ENCODE results near the gene HK1. TPM values are rescaled to one million over a fixed set of nuclear protein-coding genes. Genes with fewer than 3 reads are reported as not detected.

HK1 gene
- total and polyA plus RNA-seq, 10 donors = 19.0 to 108 (median 63.4) TPM

GRCh38 chr10:69397972-69398371 lies 119.7 kb downstream of the HK1 start:
- Histone ChIP-seq H3K27ac (no peak overlapping the region), H3K4me3 (no peak overlapping the region), H3K9me3 (no peaks in the 10 kb centered on the region), H3K36me3 (peaks cover 2 to 100% (median 80%) of the 10 kb centered on the region in 6 donors), H3K4me1 (no peaks in the 10 kb centered on the region), H3K27me3 (replicated peaks in 1 of 7) (no peaks in the 10 kb centered on the region)
- TF ChIP-seq, protein P1, sequence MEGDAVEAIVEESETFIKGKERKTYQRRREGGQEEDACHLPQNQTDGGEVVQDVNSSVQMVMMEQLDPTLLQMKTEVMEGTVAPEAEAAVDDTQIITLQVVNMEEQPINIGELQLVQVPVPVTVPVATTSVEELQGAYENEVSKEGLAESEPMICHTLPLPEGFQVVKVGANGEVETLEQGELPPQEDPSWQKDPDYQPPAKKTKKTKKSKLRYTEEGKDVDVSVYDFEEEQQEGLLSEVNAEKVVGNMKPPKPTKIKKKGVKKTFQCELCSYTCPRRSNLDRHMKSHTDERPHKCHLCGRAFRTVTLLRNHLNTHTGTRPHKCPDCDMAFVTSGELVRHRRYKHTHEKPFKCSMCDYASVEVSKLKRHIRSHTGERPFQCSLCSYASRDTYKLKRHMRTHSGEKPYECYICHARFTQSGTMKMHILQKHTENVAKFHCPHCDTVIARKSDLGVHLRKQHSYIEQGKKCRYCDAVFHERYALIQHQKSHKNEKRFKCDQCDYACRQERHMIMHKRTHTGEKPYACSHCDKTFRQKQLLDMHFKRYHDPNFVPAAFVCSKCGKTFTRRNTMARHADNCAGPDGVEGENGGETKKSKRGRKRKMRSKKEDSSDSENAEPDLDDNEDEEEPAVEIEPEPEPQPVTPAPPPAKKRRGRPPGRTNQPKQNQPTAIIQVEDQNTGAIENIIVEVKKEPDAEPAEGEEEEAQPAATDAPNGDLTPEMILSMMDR (IDR thresholded peaks at IDR 0.05 in 8 of 11, conservative IDR thresholded peaks at IDR 0.05 in 3 of 11) = no peak
- TF ChIP-seq POLR2AphosphoS5 (IDR thresholded peaks at IDR 0.05) (no peak), POLR2A (IDR thresholded peaks at IDR 0.05) (no peak)
- intact Hi-C loops (cut with DNase I; ENCODE audit: low total_unique reads) = no loop called here
- WGBS, 5 donors = 75 to 91% (median 87%) methylated on average over 1 of the region's 1 CpG
- no peak for DNase-seq

DNA sequence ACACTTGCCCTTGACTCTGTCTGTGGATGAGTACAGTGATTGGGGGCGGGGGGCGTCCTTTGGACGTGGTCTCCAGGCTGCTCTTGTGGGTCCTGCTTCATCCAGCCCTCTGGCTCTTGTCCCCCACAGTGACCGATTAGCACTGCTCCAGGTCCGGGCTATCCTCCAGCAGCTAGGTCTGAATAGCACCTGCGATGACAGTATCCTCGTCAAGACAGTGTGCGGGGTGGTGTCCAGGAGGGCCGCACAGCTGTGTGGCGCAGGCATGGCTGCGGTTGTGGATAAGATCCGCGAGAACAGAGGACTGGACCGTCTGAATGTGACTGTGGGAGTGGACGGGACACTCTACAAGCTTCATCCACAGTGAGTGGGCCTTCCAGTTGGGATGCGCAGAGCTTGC lies 120.2 kb downstream of the HK1 start:
- no peak for DNase-seq
- TF ChIP-seq POLR2AphosphoS5 (IDR thresholded peaks at IDR 0.05) (peak in 1 of 3 donors; percentile 40), POLR2A (IDR thresholded peaks at IDR 0.05) (no peak)
- TF ChIP-seq, protein P1 (IDR thresholded peaks at IDR 0.05 in 8 of 11, conservative IDR thresholded peaks at IDR 0.05 in 3 of 11) = no peak
- H3K36me3 ChIP-seq = peaks cover 2 to 100% (median 78%) of the 10 kb centered on the region in 6 donors
- H3K27ac ChIP-seq = no peak overlapping the region
- intact Hi-C loops (cut with DNase I; ENCODE audit: low total_unique reads) = no loop called here
- H3K4me3 ChIP-seq = no peak overlapping the region
- H3K4me1 ChIP-seq = peaks cover 0 to 4% (median 0%) of the 10 kb centered on the region in 6 donors
- H3K27me3 ChIP-seq (replicated peaks in 1 of 7) = no peaks in the 10 kb centered on the region
- 91 to 95% (median 94%) methylated on average over 16 of the region's 16 CpGs for WGBS, 5 donors
- no peaks in the 10 kb centered on the region for H3K9me3 ChIP-seq

- H3K4me1 ChIP-seq = peaks cover 0 to 10% (median 2%) of the 10 kb centered on the region in 6 donors
- H3K27me3 ChIP-seq (replicated peaks in 1 of 7) = no peaks in the 10 kb centered on the region
- intact Hi-C loops (cut with DNase I; ENCODE audit: low total_unique reads) = no loop called here
- H3K27ac ChIP-seq = no peak overlapping the region
- no peak for DNase-seq
- TF ChIP-seq, protein P1 (IDR thresholded peaks at IDR 0.05 in 8 of 11, conservative IDR thresholded peaks at IDR 0.05 in 3 of 11) = no peak
- TF ChIP-seq POLR2AphosphoS5 (IDR thresholded peaks at IDR 0.05) (no peak), POLR2A (IDR thresholded peaks at IDR 0.05) (no peak)
- no peak overlapping the region for H3K4me3 ChIP-seq
- peaks cover 2 to 95% (median 57%) of the 10 kb centered on the region in 6 donors for H3K36me3 ChIP-seq
- no peaks in the 10 kb centered on the region for H3K9me3 ChIP-seq
- WGBS, 5 donors = 94 to 96% (median 94%) methylated on average over 23 of the region's 23 CpGs
Observed at GRCh38 chr10:69400936-69401335, 122.6 kb downstream of the HK1 start.

GRCh38 chr10:69401416-69401815 lies 123.1 kb downstream of the HK1 start:
- no peak for TF ChIP-seq POLR2A (IDR thresholded peaks at IDR 0.05)
- Histone ChIP-seq H3K36me3 (peaks cover 0 to 90% (median 54%) of the 10 kb centered on the region in 6 donors), H3K27ac (no peak overlapping the region), H3K9me3 (no peaks in the 10 kb centered on the region), H3K4me3 (no peak overlapping the region), H3K27me3 (replicated peaks in 1 of 7) (no peaks in the 10 kb centered on the region), H3K4me1 (peaks cover 0 to 12% (median 4%) of the 10 kb centered on the region in 6 donors)
- WGBS, 5 donors = 90 to 98% (median 93%) methylated on average over 9 to 11 of the region's 11 CpGs
- intact Hi-C loops (cut with DNase I; ENCODE audit: low total_unique reads) = no loop called here
- no peak for DNase-seq

GRCh38 chr10:69402386-69402785 lies 124.1 kb downstream of the HK1 start:
- H3K36me3 ChIP-seq = peaks cover 0 to 80% (median 47%) of the 10 kb centered on the region in 6 donors
- H3K4me1 ChIP-seq = peaks cover 0 to 22% (median 8%) of the 10 kb centered on the region in 6 donors
- no peak overlapping the region for H3K4me3 ChIP-seq
- H3K9me3 ChIP-seq = no peaks in the 10 kb centered on the region
- TF ChIP-seq, protein P1 (IDR thresholded peaks at IDR 0.05 in 8 of 11, conservative IDR thresholded peaks at IDR 0.05 in 3 of 11) = no peak
- no peak for TF ChIP-seq POLR2AphosphoS5 (IDR thresholded peaks at IDR 0.05)
- TF ChIP-seq POLR2A (IDR thresholded peaks at IDR 0.05) = no peak
- DNase-seq = no peak
- H3K27ac ChIP-seq = no peak overlapping the region
- intact Hi-C loops (cut with DNase I; ENCODE audit: low total_unique reads) = no loop called here
- WGBS, 5 donors = 88 to 98% (median 95%) methylated on average over 6 of the region's 6 CpGs
- no peaks in the 10 kb centered on the region for H3K27me3 ChIP-seq (replicated peaks in 1 of 7)
